ENCODE data around the gene SORCS1.

- TF ChIP-seq CTCF (optimal IDR thresholded peaks at IDR 0.05 in 1 of 3, IDR thresholded peaks at IDR 0.05 in 1 of 3, conservative IDR thresholded peaks at IDR 0.05 in 1 of 3; ENCODE audit: extremely low read depth in 1 of 3, insufficient read depth in 2 of 3, low read length in 3 of 3): no peak
- no peak for TF ChIP-seq EZH2 (IDR thresholded peaks at IDR 0.05; ENCODE audit: low read length)
Observed at GRCh38 chr10:106863549-106863948, 301.0 kb downstream of the SORCS1 start.

All from keratinocyte (primary cell).